HG03159 (cell line): Measurements from ENCODE around the gene PIK3CB.

Experiments
- ATAC-seq: cut with Tn5 transposase; IDR thresholded peaks from one replicate; pipeline ENCODE4 v1.9.1; 2021; ENCODE audit warnings: mild to moderate bottlenecking, moderate library complexity; ENCODE audit not compliant: unreplicated experiment

Gene PIK3CB

GRCh38 chr3:138834596-138835396 is at the start of gene PIK3CB:
TSS of gene PIK3CB (minus strand) at chr3:138834928. CDS start at chr3:138759343, 75,585 bp downstream.
- ATAC-seq, result peak; percentile 91

DNA sequence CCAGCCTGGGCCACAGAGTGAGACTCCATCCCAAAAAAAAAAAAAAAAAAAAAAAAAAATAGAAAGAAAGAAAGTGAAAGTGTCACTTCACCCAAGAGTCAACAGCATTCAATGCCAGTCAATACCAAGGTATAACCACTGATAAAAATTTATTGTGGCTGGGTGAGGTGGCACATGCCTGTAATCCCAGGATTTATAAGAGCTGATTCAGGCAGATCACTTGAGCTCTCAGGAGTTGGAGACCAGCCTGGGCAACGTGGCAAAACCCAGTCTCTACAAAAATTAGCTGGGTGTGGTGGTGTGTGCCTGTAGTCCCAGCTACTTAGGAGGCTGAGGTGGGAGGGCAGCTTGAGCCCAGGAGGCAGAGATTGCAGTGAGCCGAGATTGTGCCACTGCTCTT is 46.5 kb upstream of the PIK3CB start:
- no peak for ATAC-seq

DNA sequence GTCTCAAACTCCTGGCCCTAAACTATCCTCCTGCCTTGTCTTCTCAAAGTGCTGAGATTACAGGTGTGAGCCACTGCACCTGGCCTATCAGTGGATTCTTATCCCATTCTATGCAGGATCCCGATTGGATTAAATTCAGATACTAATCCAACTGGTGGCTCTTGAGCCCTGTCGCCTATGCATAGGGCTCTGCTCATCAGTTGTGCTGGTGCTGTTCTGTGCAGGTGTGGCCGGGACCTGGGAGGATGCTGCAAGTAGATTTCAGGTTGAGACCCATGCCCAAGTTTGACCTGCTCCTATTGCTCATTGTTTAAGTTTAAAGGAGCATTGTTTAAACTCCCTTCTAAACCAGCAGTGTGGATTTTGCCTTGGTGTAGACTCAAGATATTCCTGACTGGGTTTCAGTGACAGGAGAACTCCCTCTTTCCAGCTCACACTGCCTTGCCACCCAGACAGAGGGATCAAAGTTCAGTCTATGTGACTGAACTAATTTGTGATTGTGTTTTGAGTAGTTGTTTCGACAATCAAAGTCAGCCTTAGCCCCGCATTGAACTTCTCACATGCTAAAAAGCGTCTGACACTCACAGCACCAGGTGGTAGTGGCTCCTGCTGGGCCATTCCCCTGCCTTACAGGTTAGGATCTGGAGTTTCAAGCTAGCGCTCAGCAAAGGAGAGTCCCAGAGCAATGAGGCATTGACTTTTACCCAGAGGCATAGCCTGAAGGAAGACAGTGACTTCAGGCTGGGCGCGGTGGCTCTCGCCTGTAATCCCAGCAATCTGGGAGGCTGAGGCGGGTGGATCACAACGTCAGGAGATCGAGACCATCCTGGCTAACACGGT is 45.0 kb upstream of the PIK3CB start:
- no peak for ATAC-seq

- ATAC-seq, result no peak
These were observed 42.5 kb upstream of the PIK3CB start for GRCh38 chr3:138877226-138877625.

DNA sequence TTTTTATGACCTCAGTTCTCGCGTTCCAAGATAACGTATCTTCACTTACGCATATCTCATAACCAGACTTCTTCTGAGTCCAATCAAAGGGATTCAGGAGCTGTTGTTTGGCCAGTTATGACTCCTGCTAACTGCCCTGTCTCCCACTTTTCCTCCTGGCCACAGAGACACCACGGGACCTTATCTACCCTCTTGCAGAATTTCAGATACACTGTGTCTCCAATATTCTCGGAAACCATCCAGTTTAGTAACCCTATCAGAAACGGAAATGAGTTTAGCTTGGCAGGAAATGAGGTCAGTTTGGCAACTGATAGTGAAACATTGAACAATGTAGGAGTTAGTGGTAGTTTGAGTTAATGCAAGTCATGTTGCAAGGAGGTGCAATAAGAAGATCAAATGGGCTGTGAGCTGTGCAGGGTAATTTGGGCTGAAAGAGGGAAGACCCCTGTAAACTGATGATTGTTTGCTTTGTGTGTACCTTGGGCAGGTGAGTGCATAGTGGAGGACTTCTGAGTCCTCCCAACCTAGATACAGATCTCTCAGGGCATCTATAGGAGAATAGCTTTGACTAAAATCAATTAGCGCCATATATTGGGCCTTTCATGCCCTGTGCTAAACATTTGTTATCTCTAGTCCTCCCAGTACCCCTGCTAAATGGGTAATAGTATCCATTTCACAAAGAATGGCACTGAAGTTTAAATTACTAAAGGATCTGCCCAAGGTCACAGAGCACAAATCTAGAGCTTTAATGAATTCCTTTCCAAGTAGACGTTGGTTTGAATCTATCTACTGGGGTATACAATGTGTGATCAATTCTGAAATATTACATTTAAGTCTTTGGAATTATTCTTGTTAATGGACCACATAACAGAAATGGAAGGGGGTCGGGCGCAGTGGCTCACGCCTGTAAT is 41.3 kb upstream of the PIK3CB start:
- ATAC-seq, result no peak

GRCh38 chr3:138875096-138875753 is 40.5 kb upstream of the PIK3CB start:
- ATAC-seq, result no peak

DNA sequence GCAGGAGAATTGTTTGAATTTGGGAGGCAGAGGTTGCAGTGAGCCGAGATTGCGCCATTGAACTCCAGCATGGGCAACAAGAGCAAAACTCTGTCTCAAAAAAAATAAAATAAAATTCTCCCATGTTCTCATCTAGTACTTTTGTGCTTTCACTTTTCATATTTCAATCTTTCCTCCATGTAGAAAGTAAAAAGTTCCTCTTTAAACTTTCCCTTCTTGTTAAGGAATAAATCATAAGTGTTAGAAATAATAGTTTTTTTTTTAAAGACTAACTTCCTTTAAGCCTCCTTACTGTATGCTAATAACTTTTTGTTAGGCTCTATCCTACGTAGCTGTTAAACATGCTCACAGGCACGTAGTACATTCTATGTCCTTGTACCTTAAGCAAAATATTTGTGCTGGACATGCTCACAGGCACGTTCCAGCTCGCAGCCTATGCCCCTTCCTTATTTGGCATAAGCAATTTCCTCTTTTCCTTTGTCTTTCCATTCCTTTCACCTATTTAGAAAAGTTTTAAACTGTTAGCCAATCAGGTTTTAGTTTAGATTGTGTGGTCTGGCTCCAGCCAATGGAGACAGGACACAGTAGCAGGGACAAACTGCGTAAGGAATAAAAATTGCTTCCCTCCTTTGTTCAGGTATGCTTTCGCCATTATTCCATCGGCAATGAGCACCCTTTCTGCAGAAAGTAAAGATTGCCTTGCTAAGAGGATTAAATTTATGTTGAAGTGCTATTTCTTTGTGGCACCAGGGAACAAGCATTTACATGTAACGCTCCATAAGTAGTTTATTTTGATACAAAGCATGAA is 38.9 kb upstream of the PIK3CB start:
- no peak for ATAC-seq

- no peak for ATAC-seq
These were observed 37.9 kb upstream of the PIK3CB start for GRCh38 chr3:138872632-138873031.

GRCh38 chr3:138867996-138868395 is 33.3 kb upstream of the PIK3CB start:
- no peak for ATAC-seq

DNA sequence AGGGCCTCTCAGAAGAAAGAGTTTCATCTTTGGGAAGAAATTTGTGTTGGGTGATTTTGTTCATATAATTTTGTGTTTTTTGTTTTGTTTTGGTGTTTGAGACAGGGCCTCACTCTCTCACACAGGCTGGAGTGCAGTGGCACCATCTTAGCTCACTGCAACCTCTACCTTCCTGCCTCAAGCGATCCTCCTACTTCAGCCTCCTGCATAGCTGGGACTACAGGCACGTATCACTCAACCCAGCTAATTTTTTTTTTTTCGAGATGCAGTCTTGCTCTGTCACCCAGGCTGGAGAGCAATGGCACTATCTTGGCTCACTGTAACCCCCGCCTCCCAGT is 29.0 kb upstream of the PIK3CB start:
- ATAC-seq, result no peak

GRCh38 chr3:138862924-138863775 is 28.4 kb upstream of the PIK3CB start:
- no peak for ATAC-seq

- ATAC-seq, result no peak
These were observed 27.8 kb upstream of the PIK3CB start for GRCh38 chr3:138862531-138862923.

GRCh38 chr3:138861798-138862197 is 27.1 kb upstream of the PIK3CB start:
- ATAC-seq, result no peak

GRCh38 chr3:138856799-138857198 is 22.1 kb upstream of the PIK3CB start:
- no peak for ATAC-seq

GRCh38 chr3:138854940-138855339 is 20.2 kb upstream of the PIK3CB start:
- no peak for ATAC-seq

- ATAC-seq, result no peak
These were observed 19.5 kb upstream of the PIK3CB start for GRCh38 chr3:138854204-138854603.

DNA sequence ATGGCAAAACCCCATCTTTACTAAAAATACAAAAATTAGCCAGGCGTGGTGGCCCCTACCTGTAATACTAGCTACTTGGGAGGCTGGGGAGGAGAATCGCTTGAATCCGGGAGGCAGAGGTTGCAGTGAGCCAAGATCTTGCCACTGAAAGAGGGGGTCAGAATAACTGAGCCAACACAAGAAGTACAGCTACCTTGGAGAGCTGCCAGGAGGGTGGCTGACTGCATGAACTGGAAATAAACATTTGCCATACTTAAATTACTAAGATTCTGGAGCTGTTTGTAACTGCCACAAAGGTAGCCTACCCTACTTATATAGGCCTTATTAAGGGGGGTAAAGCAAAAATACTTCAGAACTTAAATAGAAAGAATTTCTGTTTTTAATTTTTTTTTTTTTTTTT is 15.4 kb upstream of the PIK3CB start:
- ATAC-seq, result no peak

DNA sequence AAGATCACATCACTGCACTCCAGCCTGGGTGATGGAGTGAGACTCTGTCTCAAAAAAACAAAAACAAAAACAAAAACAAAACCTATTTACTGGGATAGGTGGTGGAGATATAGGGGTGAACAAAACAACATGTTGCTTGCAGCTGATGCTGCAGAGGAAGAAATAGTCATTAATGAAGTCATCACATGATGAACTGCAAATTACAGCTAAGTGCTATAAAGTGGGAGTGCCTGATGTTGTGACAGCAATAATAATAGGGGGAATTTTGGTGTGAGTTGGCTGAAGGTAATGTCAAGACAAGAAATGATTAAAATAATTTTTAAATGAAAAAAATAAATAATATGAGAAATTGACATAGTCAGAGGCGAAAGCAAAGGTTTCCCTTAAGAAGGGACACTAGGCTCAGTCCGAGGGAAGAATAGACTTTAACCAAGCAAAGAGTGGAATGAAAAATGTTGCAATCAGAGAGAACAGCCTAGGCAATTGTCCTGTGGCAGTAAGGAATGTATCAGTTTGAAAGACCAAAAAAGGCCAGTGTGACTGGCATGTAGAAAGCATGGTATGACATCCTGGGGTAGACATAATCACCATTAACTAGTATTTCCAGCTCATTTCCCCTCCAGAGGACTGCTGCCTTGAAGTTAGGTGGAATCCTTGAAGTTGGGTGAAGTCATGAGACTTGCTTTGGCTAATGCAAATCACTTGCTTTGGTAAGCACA is 14.7 kb upstream of the PIK3CB start:
- ATAC-seq, result no peak
